ENCODE measurements around the gene PPM1N.

PPM1N gene

DNA sequence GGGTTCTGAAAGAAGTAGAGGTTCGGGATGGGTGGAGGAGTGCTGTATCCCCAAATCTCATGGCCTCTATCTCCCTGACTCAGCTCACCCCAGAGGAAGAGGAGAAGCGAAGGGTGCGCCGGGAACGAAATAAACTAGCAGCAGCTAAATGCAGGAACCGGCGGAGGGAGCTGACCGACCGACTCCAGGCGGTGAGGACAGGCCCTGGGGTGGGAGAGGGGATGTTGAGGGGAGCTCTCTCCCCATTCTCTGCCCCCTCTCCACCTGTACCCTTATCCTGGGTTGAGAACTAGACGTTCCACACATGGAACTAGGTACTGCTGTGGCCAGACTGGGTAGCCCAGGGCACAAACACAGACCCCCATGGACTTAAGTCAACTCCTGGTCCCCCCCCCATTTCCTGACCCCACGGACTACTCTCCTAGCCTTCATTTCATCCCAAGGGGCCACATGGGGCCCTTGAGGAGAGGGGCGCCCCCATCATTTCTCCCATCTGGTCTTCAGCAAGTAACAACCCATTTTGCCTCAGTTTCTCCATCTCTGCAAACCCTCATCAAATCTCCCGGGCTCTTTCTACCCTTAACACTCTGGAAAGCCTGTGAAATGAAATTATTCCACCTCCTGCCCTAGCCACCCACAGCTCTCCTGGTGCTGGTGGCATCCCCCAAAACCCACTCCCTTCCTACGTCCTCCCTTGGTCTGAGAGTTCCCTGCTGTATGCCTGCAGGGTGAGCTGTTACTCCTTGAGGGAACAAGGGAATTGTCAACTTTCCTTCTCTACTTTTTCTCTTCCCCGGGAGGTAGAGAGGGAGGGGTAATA, 26.9 kb upstream of the PPM1N start:
- no peak for DNase-seq (ENCODE audit: low read depth)

DNA sequence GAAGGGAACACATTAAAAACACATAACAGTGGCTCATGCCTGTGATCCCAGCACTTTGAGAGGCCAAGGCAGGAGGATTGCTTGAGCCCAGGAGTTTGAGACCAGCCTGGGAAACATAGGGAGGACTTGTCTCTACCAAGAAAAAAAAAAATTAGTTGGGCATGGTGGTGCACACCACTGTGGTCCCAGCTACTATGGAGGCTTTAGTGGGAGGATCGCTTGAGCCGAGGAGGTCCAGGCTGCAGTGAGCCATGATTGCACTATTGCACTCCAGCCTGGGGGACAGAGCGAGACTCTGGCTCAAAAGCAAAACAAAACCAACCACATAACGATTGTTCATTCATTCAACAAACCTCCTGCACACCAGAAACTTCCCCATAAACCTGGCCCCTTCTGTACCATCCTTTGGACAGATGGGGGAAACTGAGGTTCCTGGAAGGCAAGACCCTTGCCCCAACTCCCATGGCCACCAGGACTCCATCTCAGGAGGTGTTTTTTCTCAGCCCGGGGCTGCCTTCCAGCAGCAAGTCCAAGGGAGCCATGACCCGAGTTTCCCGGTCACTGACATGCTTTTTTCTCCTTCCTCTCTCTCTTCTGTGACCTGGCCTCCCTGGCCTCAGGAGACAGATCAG, 26.2 kb upstream of the PPM1N start:
- DNase-seq (ENCODE audit: low read depth): no peak

DNA sequence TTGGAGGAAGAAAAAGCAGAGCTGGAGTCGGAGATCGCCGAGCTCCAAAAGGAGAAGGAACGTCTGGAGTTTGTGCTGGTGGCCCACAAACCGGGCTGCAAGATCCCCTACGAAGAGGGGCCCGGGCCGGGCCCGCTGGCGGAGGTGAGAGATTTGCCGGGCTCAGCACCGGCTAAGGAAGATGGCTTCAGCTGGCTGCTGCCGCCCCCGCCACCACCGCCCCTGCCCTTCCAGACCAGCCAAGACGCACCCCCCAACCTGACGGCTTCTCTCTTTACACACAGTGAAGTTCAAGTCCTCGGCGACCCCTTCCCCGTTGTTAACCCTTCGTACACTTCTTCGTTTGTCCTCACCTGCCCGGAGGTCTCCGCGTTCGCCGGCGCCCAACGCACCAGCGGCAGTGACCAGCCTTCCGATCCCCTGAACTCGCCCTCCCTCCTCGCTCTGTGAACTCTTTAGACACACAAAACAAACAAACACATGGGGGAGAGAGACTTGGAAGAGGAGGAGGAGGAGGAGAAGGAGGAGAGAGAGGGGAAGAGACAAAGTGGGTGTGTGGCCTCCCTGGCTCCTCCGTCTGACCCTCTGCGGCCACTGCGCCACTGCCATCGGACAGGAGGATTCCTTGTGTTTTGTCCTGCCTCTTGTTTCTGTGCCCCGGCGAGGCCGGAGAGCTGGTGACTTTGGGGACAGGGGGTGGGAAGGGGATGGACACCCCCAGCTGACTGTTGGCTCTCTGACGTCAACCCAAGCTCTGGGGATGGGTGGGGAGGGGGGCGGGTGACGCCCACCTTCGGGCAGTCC, 25.5 kb upstream of the PPM1N start:
- DNase-seq (ENCODE audit: low read depth): no peak

- no peak for DNase-seq (ENCODE audit: low read depth)
Measured at GRCh38 chr19:45473367-45473681, 24.9 kb upstream of the PPM1N start.

- no peak for DNase-seq (ENCODE audit: low read depth)
Measured at GRCh38 chr19:45473682-45474605, 24.3 kb upstream of the PPM1N start.

- DNase-seq (ENCODE audit: low read depth): no peak
Measured at GRCh38 chr19:45474606-45475521, 23.4 kb upstream of the PPM1N start.

GRCh38 chr19:45475537-45476291, 22.5 kb upstream of the PPM1N start:
- no peak for DNase-seq (ENCODE audit: low read depth)

- no peak for DNase-seq (ENCODE audit: low read depth)
Measured at GRCh38 chr19:45476304-45476703, 21.9 kb upstream of the PPM1N start.

- no peak for DNase-seq (ENCODE audit: low read depth)
Measured at GRCh38 chr19:45477186-45477585, 21.1 kb upstream of the PPM1N start.

- DNase-seq (ENCODE audit: low read depth): no peak
Measured at GRCh38 chr19:45477713-45478453, 20.4 kb upstream of the PPM1N start.

- peak; percentile 95 for DNase-seq (ENCODE audit: low read depth)
Measured at GRCh38 chr19:45478454-45479238, 19.6 kb upstream of the PPM1N start.

DNA sequence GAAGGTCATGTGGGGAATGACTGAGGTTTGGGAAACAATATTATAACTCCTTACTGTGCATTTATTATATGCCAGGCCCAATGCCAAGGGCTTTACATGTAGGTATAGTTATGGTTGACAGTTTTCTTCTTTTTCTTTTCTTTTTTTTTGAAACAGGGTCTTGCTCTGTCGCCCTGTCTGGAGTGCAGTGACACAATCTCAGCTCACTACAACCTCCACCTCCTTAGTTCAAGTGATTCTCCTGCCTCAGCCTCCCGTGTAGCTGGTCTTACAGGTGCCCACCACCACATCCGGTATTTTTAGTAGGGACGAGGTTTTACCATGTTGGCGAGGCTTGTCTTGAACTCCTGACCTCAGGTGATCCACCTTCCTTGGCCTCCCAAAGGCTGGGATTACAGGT, 15.2 kb upstream of the PPM1N start:
- DNase-seq (ENCODE audit: low read depth): no peak

DNA sequence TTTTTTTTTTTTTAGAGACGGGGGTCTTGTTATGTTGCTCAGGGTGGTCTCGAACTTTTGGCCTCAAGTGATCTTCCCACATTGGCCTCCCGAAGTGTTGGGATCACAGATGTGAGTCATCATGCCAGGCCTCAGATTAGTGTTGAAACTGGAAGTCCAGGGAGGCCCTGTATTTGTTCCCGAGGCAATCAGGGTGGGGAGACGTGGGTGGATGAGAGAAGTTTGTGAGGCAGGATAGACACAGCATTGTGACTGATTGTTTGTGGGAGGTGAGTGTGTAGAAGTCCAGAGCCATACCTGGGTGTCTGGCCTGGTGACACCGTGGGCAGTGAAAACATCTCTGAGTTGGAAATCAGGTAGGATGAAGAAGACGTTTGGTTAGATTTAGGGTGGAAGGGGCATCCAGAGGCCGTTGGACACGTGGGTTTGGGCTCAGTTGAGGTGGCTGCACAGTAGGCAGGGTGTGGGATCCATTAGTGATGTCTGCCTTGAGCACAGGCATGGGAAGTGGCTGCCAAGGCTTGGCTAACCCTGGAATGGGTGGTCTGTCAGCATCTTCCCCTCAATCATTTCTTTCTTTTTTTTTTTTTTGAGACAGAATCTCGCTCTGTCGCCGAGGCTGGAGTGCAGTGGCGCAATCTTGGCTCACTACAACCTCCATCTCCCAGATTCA, 13.8 kb upstream of the PPM1N start:
- peak; percentile 49 for DNase-seq (ENCODE audit: low read depth)

GRCh38 chr19:45485305-45486077, 12.8 kb upstream of the PPM1N start:
- DNase-seq (ENCODE audit: low read depth): peak; percentile 93

DNA sequence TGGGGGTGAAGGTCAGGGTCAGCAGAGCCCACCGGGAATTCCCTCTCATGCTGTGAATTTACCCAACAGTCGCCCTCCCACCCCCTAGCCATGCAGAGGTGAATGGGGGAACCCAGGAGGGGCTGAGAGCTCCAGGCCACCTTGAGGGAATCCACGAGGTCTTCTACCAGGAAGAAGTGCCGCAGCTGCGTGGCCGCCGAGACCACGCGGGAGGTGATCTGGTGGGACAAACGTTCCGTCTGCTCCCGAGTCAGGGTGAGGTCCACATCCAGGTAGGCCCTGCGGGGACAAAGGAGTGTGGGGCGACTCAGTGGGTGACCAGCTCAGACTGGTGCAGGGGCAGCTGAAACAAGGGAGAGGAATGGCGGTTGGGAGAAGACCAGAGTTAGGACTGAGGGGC, 9.5 kb upstream of the PPM1N start:
- no peak for DNase-seq (ENCODE audit: low read depth)

DNA sequence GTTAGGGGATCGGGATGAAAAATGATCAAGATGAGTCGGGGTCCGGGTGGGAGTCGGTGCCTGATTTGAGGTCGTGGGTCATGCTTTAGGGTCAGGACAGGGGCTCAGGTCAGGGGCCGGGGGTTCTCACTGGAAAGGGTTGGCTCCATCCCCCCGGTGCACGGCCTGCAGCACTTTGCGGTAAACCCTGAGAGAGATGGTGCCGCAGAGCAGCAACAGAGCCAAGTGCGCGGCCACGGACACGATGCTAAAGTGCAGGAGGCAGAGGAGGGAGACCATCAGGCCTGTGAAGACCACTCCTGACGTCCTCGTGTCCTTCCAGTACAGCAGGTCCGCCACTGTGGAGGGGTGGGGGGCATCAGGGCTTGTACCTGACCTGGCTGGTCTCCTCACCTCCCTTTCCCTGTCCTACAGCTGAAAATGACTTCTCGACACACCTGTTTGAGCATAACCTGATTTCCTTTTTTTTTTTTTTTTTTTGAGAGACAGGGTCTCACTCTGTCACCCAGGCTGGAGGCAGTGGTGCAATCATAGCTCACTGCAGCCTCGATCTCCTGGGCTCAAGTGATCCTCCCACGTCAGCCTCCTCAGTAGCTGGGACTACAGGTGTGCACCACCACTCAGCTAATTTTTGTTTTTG, 8.9 kb upstream of the PPM1N start:
- no peak for DNase-seq (ENCODE audit: low read depth)

DNA sequence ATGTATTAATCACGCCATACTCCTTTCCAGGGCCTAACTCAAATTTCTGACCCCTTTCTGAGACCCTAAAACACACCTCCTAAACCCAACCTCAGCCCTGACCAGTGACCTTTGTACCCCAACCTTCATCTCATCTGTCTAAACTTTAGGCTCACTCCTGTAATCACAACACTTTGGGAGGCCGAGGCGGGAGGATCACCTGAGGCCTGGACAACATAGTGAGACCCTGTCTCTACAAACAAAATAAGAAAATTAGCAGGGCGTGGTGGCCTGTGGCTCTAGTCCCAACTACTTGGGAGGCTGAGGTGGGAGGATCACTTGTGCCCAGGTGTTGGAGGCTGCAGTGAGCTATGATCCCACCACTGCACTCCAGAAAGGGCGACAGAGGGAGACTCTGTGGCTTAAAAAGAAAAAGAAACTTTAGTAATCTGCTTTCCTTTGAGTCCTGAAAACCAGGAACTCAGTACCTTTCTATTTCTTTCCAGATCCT, 6.1 kb upstream of the PPM1N start:
- no peak for DNase-seq (ENCODE audit: low read depth)
